Endothelial cell of umbilical vein (primary cell): ENCODE data around the gene MVB12B. TPM values are rescaled to one million over a fixed set of nuclear protein-coding genes. Genes with fewer than 3 reads are reported as not detected.

Experiments
- BruUV-seq: library from RNA; stranded (reverse); fragments of 400-500 nt; replicated peaks from 2 replicates; lab custom pipeline; 2021; lab: Mats Ljungman, UMichigan
- CTCF ChIA-PET: fragments of 300-600, 350-600 bp; sonication (Branson Sonifier 250); formaldehyde crosslinking; loops from one replicate; lab custom pipeline; 2021; ENCODE audit warnings: antibody characterized with exemption, inconsistent platforms; lab: Charles Lee
- POLR2A ChIA-PET: fragments of 300-600, 350-600 bp; sonication (Branson Sonifier 250); formaldehyde crosslinking; loops from one replicate; lab custom pipeline; 2021; ENCODE audit warnings: antibody characterized with exemption, inconsistent platforms; lab: Charles Lee
- DNase-seq: peaks from one replicate; pipeline ENCODE4 v3.0.0-alpha.2; 2011; ENCODE audit warnings: low read depth, low spot score
- FAIRE-seq: peaks from 2 replicates; lab custom pipeline; 2011; peaks lifted over from hg19 to GRCh38; lab: Jason Lieb, UNC
- H2AFZ ChIP-seq: 2 replicates; pipeline ENCODE4 v1.6.0; 2012; ENCODE audit warnings: low read depth, low read length, control low read depth, inconsistent platforms
- H3K27ac ChIP-seq: 2 replicates; pipeline ENCODE4 v1.5.1; 2011; ENCODE audit warnings: low read depth, mild to moderate bottlenecking, control low read depth, low read length, moderate library complexity; ENCODE audit not compliant: insufficient read depth
- H3K27me3 ChIP-seq, 2 experiments: 2 replicates each; pipeline versions ENCODE4 v1.6.0 to v1.6.1; 2011; ENCODE audit warnings: low read length in 2 of 2, mixed read lengths in 1 of 2; ENCODE audit not compliant: control insufficient read depth in 2 of 2, insufficient read depth in 2 of 2
- H3K36me3 ChIP-seq, 2 experiments: 2 replicates in 1 of 2; 3 replicates in 1 of 2; pipeline ENCODE4 v1.5.1; 2011; ENCODE audit warnings: low read length in 2 of 2, mild to moderate bottlenecking in 1 of 2, moderate library complexity in 1 of 2; ENCODE audit not compliant: control insufficient read depth in 2 of 2, insufficient read depth in 2 of 2; ENCODE audit errors: extremely low read depth in 1 of 2
- H3K4me1 ChIP-seq: 3 replicates; pipeline ENCODE4 v1.5.1; 2011; ENCODE audit warnings: mild to moderate bottlenecking, low read length; ENCODE audit not compliant: control insufficient read depth, insufficient read depth; ENCODE audit errors: extremely low read depth
- H3K4me2 ChIP-seq: 2 replicates; pipeline ENCODE4 v1.6.1; 2011; ENCODE audit warnings: low read length, control low read depth, mixed read lengths; ENCODE audit not compliant: insufficient read depth
- H3K4me3 ChIP-seq, 3 experiments: fragments of 200-600 bp in 1 of 3; sonication (generic), shearing (Covaris generic) in 1 of 3; replicated peaks in 1 of 3; 2 replicates each; pipeline ENCODE4 v1.5.1; 2011 to 2016; ENCODE audit warnings: control low read depth in 3 of 3, low read length in 3 of 3, mild to moderate bottlenecking in 2 of 3, inconsistent platforms in 1 of 3, low read depth in 1 of 3, moderate library complexity in 1 of 3; ENCODE audit not compliant: insufficient read depth in 1 of 3
- H3K79me2 ChIP-seq: 2 replicates; pipeline ENCODE4 v1.6.0; 2012; ENCODE audit warnings: low read length, inconsistent platforms; ENCODE audit not compliant: control insufficient read depth, insufficient read depth
- H3K9ac ChIP-seq: replicated peaks from 2 replicates; pipeline ENCODE3; 2011; ENCODE audit warnings: low read length, control low read depth; ENCODE audit not compliant: insufficient read depth; ENCODE audit errors: extremely low read depth
- H3K9me1 ChIP-seq: replicated peaks from 3 replicates; pipeline ENCODE4 v1.6.0; 2011; ENCODE audit warnings: mild to moderate bottlenecking, low read length; ENCODE audit not compliant: control insufficient read depth, insufficient read depth; ENCODE audit errors: extremely low read depth
- H3K9me3 ChIP-seq: replicated peaks from 2 replicates; pipeline ENCODE4 v1.5.1; 2012; ENCODE audit warnings: low read length, inconsistent platforms; ENCODE audit not compliant: control insufficient read depth, insufficient read depth
- H4K20me1 ChIP-seq: replicated peaks from 2 replicates; pipeline ENCODE3; 2011; ENCODE audit warnings: mild to moderate bottlenecking, low read length; ENCODE audit not compliant: control insufficient read depth, insufficient read depth; ENCODE audit errors: extremely low read depth
- CTCF ChIP-seq, 2 donors: IDR thresholded peaks; 1 replicate in 1 of 2; 2 replicates in 1 of 2; pipeline ENCODE4 v1.5.1; 2011; ENCODE audit warnings: low read length in 2 of 2, mild to moderate bottlenecking in 2 of 2, moderate library complexity in 2 of 2, control low read depth in 1 of 2, inconsistent platforms in 1 of 2, low read depth in 1 of 2; ENCODE audit not compliant: insufficient read depth in 1 of 2; ENCODE audit errors: extremely low read depth in 1 of 2
- EZH2 ChIP-seq: IDR thresholded peaks from 2 replicates; pipeline ENCODE4 v1.6.1; 2012; ENCODE audit warnings: borderline replicate concordance, low read depth, mild to moderate bottlenecking, moderate library complexity, low read length, inconsistent platforms; ENCODE audit not compliant: severe bottlenecking
- FOS ChIP-seq: IDR thresholded peaks from 2 replicates; pipeline ENCODE4 v1.6.1; 2011; ENCODE audit warnings: mild to moderate bottlenecking, low read length, moderate library complexity, borderline replicate concordance; ENCODE audit not compliant: insufficient read depth
- GATA2 ChIP-seq: IDR thresholded peaks from 2 replicates; pipeline ENCODE4 v1.7.0; 2011; ENCODE audit warnings: low read depth, mild to moderate bottlenecking, moderate library complexity, mixed read lengths, low read length; ENCODE audit not compliant: insufficient read length, insufficient read depth
- JUN ChIP-seq: IDR thresholded peaks from 2 replicates; pipeline ENCODE4 v1.6.1; 2011; ENCODE audit warnings: borderline replicate concordance, low read depth; ENCODE audit not compliant: insufficient read length, insufficient read depth
- MAX ChIP-seq: IDR thresholded peaks from 2 replicates; pipeline ENCODE4 v1.6.1; 2011; ENCODE audit not compliant: insufficient read depth, insufficient read length
- MYC ChIP-seq: IDR thresholded peaks from one replicate; pipeline ENCODE4 v1.6.1; 2011; ENCODE audit warnings: mild to moderate bottlenecking, low read depth, low read length
- POLR2A ChIP-seq: IDR thresholded peaks from 2 replicates; pipeline ENCODE4 v1.6.1; 2012; ENCODE audit warnings: low read depth, mild to moderate bottlenecking, control low read depth, low read length
- POLR2AphosphoS5 ChIP-seq: IDR thresholded peaks from 2 replicates; pipeline ENCODE4 v1.6.1; 2012; ENCODE audit warnings: low read depth, mild to moderate bottlenecking, control low read depth, low read length, moderate library complexity; ENCODE audit not compliant: insufficient read depth
- dilution Hi-C: fragments of 300-500 bp; cut with MboI; formaldehyde crosslinking; loops from one replicate; pipeline ENCODE4 v1.15.0; 2019; ENCODE audit warnings: low sequenced_read_pairs; ENCODE audit not compliant: extremely low pct_ligation_motif_present
- intact Hi-C: fragments of 100-400 bp; cut with micrococcal nuclease; formaldehyde crosslinking; loops from one replicate; pipeline ENCODE4 v1.10.0; 2022
- polyA plus RNA-seq, 4 experiments: library from polyadenylated mRNA; depleted of rRNA in 3 of 4; stranded (reverse) in 3 of 4; unstranded in 1 of 4; fragments of >200 nt; gene quantifications; 2 replicates each; pipeline versions ENCODE4 v1.2.1 to v1.2.3, GENCODE V29; 2011 to 2012; ENCODE audit warnings: missing spikeins in 1 of 4
- total RNA-seq: library from RNA; stranded (reverse); gene quantifications from 2 replicates; pipeline ENCODE4 v1.2.3, GENCODE V29; 2021

The MVB12B gene
- total and polyA plus RNA-seq, 2 donors (not counting 3 experiments of a cell fraction or from before 2014, with no cell fraction given) = 6.6 to 17.3 TPM

- Histone ChIP-seq H3K36me3 (peaks cover 0 to 2% of the 10 kb centered on the region in 2 experiments), H3K27me3 (no peaks in the 10 kb centered on the region), H3K4me3 (no peak overlapping the region), H3K4me1 (no peaks in the 10 kb centered on the region), H3K27ac (no peak overlapping the region), H3K9ac (no peak overlapping the region), H3K79me2 (no peaks in the 10 kb centered on the region), H3K9me1 (no peaks in the 10 kb centered on the region), H3K9me3 (no peaks in the 10 kb centered on the region), H2AFZ (no peak overlapping the region), H4K20me1 (no peaks in the 10 kb centered on the region), H3K4me2 (no peak overlapping the region)
- DNase-seq (no peak), FAIRE-seq (no peak)
- POLR2A ChIA-PET = no interaction called here
- TF ChIP-seq POLR2AphosphoS5 = no peak
- dilution Hi-C loops = no loop called here
- BruUV-seq = no TSS peak
- CTCF ChIA-PET = interaction anchor here (1.3 kb wide), 1 partner anchor 60 kb away, joined by 3 read pairs; no protein-coding TSS in a partner anchor
- intact Hi-C loops = no loop called here
Observed at GRCh38 chr9:126431077-126431742, 104.6 kb downstream of the MVB12B start.

DNA sequence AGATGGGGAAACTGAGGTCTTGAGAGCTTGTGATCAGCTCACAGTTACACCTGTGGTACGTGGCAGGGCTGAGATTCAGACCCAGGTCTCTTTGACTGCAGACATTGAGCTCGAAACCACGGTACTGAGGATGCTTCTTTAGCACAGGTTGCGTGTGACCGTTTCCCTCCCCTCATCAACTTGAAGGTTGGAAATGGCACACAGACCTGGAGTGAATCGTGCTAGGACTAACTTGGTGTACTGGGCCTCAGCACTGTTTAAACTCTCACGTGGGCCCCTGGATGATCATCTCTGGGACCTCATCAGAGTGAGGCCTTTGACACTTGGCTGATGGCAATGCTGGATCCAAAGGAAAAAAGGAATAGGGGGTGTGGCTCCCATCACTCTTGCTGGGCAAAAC, 106.0 kb downstream of the MVB12B start:
- no peak overlapping the region for H3K4me3 ChIP-seq
- H3K27me3 ChIP-seq = no peaks in the 10 kb centered on the region
- no peaks in the 10 kb centered on the region for H3K79me2 ChIP-seq
- no peaks in the 10 kb centered on the region for H4K20me1 ChIP-seq
- H3K27ac ChIP-seq = no peak overlapping the region
- peaks cover 0 to 2% of the 10 kb centered on the region in 2 experiments for H3K36me3 ChIP-seq
- H3K4me2 ChIP-seq = no peak overlapping the region
- intact Hi-C loops = no loop called here
- POLR2A ChIA-PET = no interaction called here
- H2AFZ ChIP-seq = no peak overlapping the region
- CTCF ChIA-PET = no interaction called here
- FAIRE-seq (no peak), DNase-seq (no peak)
- H3K9me3 ChIP-seq = no peaks in the 10 kb centered on the region
- BruUV-seq = no TSS peak
- TF ChIP-seq MAX (no peak), CTCF (IDR thresholded peaks at IDR 0.05; ENCODE audit: extremely low read depth in 1 of 2, insufficient read depth in 1 of 2, low read depth in 1 of 2, low read length in 2 of 2) (no peak), MYC (no peak), FOS (no peak), GATA2 (no peak), JUN (no peak), POLR2AphosphoS5 (no peak), POLR2A (no peak), EZH2 (no peak)
- H3K9me1 ChIP-seq = no peaks in the 10 kb centered on the region
- no peak overlapping the region for H3K9ac ChIP-seq
- H3K4me1 ChIP-seq = no peaks in the 10 kb centered on the region
- dilution Hi-C loops = no loop called here
